Stomach (tissue), 4 donors: ENCODE data around the gene FYN.

Experiments used
- CTCF ChIP-seq, 7 experiments: fragments of 450-650 bp in 4 of 7; fragments of 200-600 bp in 3 of 7; sonication (generic) in 3 of 7; IDR thresholded peaks; one replicate each; pipeline ENCODE4 v1.5.1; 2016 to 2019; ENCODE audit warnings: antibody characterized with exemption in 7 of 7, control low read depth in 2 of 7, mild to moderate bottlenecking in 1 of 7
- POLR2AphosphoS5 ChIP-seq, 3 donors: sonication (generic); formaldehyde crosslinking; IDR thresholded peaks; one replicate each; pipeline ENCODE4 v1.6.1; 2016; ENCODE audit warnings: antibody characterized with exemption in 3 of 3

DNA sequence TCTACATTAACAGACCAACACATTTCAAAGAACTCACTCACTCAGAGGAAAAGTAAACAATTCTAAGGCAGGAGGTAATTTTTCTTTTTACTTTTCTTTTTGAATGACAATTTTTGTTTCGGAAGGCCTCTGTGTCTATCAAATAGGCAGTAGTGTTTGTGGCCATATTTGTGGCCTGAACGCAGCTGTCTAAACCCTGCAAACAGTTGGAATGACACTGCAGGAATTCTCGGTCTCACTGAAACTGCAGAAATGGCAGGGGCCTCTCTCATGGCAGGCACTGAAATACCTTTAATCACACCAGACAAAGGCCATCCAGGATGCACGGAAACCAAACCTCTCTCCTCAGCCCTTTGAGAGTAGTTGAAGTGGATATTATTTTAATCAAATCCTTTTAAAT is 30.4 kb downstream of the FYN start:
- TF ChIP-seq CTCF (IDR thresholded peaks at IDR 0.05) (no peak), POLR2AphosphoS5 (IDR thresholded peaks at IDR 0.05) (no peak)
